H1 (cell line): ENCODE data around the gene NSDHL. TPM values are rescaled to one million over a fixed set of nuclear protein-coding genes. Genes with fewer than 3 reads are reported as not detected.

ENCODE experiments used
- CTCF ChIA-PET: fragments of 300-600 bp; sonication (Branson Sonifier 250); formaldehyde crosslinking; loops from one replicate; lab custom pipeline; 2021; ENCODE audit not compliant: partially characterized antibody; lab: Charles Lee
- POLR2A ChIA-PET: fragments of 300-600 bp; sonication (Branson Sonifier 250); formaldehyde crosslinking; loops from one replicate; lab custom pipeline; 2021; ENCODE audit warnings: inconsistent platforms; ENCODE audit not compliant: partially characterized antibody; lab: Charles Lee
- DNase-seq, 2 experiments: peaks; one replicate each; pipeline versions ENCODE4 v3.0.0 to v3.0.0-alpha.2; 2010 to 2022; ENCODE audit warnings: low spot score in 2 of 2, low read depth in 1 of 2, mixed read lengths in 1 of 2
- FAIRE-seq: peaks from 2 replicates; lab custom pipeline; 2011; peaks lifted over from hg19 to GRCh38; lab: Jason Lieb, UNC
- H2AFZ ChIP-seq: 2 replicates; pipeline ENCODE4 v1.8.1; 2012; ENCODE audit warnings: low read length, inconsistent platforms
- H2AK5ac ChIP-seq: 2 replicates; pipeline ENCODE4 v1.6.1; 2013; ENCODE audit warnings: low read depth, low read length
- H2BK120ac ChIP-seq: replicated peaks from 2 replicates; pipeline ENCODE3; 2013; ENCODE audit warnings: low read depth, low read length, inconsistent platforms
- H2BK12ac ChIP-seq: 2 replicates; pipeline ENCODE4 v1.6.1; 2013; ENCODE audit warnings: low read depth, low read length
- H2BK15ac ChIP-seq: 2 replicates; pipeline ENCODE4 v1.6.1; 2013; ENCODE audit warnings: low read length
- H2BK20ac ChIP-seq: 2 replicates; pipeline ENCODE4 v1.6.1; 2013; ENCODE audit warnings: low read length
- H2BK5ac ChIP-seq: 2 replicates; pipeline ENCODE4 v1.6.1; 2013; ENCODE audit warnings: low read depth, low read length
- H3K14ac ChIP-seq: 2 replicates; pipeline ENCODE4 v1.6.1; 2013; ENCODE audit warnings: inconsistent platforms; ENCODE audit not compliant: insufficient read length
- H3K18ac ChIP-seq: 2 replicates; pipeline ENCODE4 v1.6.1; 2013; ENCODE audit warnings: low read length; ENCODE audit errors: extremely low read depth
- H3K23ac ChIP-seq: 2 replicates; pipeline ENCODE4 v1.6.1; 2013; ENCODE audit warnings: inconsistent platforms; ENCODE audit not compliant: insufficient read length
- H3K23me2 ChIP-seq: 2 replicates; pipeline ENCODE4 v1.6.1; 2013; ENCODE audit warnings: low read depth, low read length
- H3K27ac ChIP-seq: 2 replicates; pipeline ENCODE4 v1.6.1; 2011; ENCODE audit warnings: low read depth, low read length, inconsistent platforms
- H3K27me3 ChIP-seq, 4 experiments: replicated peaks in 1 of 4; 1 replicate in 1 of 4; 2 replicates in 3 of 4; pipeline versions ENCODE4 v1.6.1 to v1.8.1; 2011 to 2013; ENCODE audit warnings: low read length in 3 of 4, mild to moderate bottlenecking in 3 of 4, inconsistent platforms in 2 of 4, mixed read lengths in 2 of 4, moderate library complexity in 1 of 4; ENCODE audit not compliant: control insufficient read depth in 3 of 4, insufficient read depth in 3 of 4; ENCODE audit errors: extremely low read depth in 1 of 4
- H3K36me3 ChIP-seq, 4 experiments: 2 replicates each; pipeline versions ENCODE4 v1.6.1 to v1.8.1; 2011 to 2013; ENCODE audit warnings: mild to moderate bottlenecking in 4 of 4, low read length in 3 of 4, moderate library complexity in 2 of 4, control low read depth in 1 of 4, inconsistent platforms in 1 of 4; ENCODE audit not compliant: insufficient read depth in 4 of 4, control insufficient read depth in 2 of 4
- H3K4ac ChIP-seq: replicated peaks from 2 replicates; pipeline ENCODE3; 2013; ENCODE audit warnings: low read length, low read depth, mixed read lengths, inconsistent platforms; ENCODE audit not compliant: insufficient read length
- H3K4me1 ChIP-seq, 4 experiments: replicated peaks in 1 of 4; 1 replicate in 1 of 4; 2 replicates in 3 of 4; pipeline versions ENCODE4 v1.6.1 to v1.8.1; 2011 to 2013; ENCODE audit warnings: low read length in 3 of 4, inconsistent platforms in 2 of 4, mixed read lengths in 1 of 4; ENCODE audit not compliant: insufficient read depth in 4 of 4, control insufficient read depth in 3 of 4
- H3K4me2 ChIP-seq, 2 experiments: 2 replicates each; pipeline versions ENCODE4 v1.6.1 to v1.8.1; 2011 to 2013; ENCODE audit warnings: low read depth in 2 of 2, low read length in 2 of 2, control low read depth in 1 of 2, inconsistent platforms in 1 of 2, mild to moderate bottlenecking in 1 of 2; ENCODE audit not compliant: insufficient read depth in 1 of 2
- H3K4me3 ChIP-seq, 4 experiments: fragments of 200-600, 300-600 bp in 1 of 4; sonication (generic), shearing (Covaris generic), sonication (Bioruptor Twin) in 1 of 4; 2 replicates each; pipeline versions ENCODE4 v1.5.1 to v1.8.1; 2011 to 2016; ENCODE audit warnings: low read length in 4 of 4, low read depth in 3 of 4, control low read depth in 2 of 4, inconsistent platforms in 2 of 4, mild to moderate bottlenecking in 2 of 4, mixed read lengths in 1 of 4, moderate library complexity in 1 of 4; ENCODE audit not compliant: insufficient read depth in 2 of 4; ENCODE audit errors: extremely low read depth in 1 of 4
- H3K56ac ChIP-seq: replicated peaks from 2 replicates; pipeline ENCODE3; 2013; ENCODE audit warnings: low read depth, mild to moderate bottlenecking, mixed read lengths, low read length, inconsistent platforms; ENCODE audit not compliant: insufficient read length
- H3K79me1 ChIP-seq: 2 replicates; pipeline ENCODE4 v1.6.1; 2013; ENCODE audit warnings: low read depth, low read length, control low read depth
- H3K79me2 ChIP-seq, 2 experiments: 2 replicates each; pipeline versions ENCODE4 v1.6.1 to v1.8.1; 2012 to 2013; ENCODE audit warnings: low read length in 2 of 2, mild to moderate bottlenecking in 2 of 2, inconsistent platforms in 1 of 2; ENCODE audit not compliant: insufficient read depth in 2 of 2, control insufficient read depth in 1 of 2
- H3K9ac ChIP-seq, 4 experiments: replicated peaks in 1 of 4; 1 replicate in 1 of 4; 2 replicates in 3 of 4; pipeline versions ENCODE4 v1.6.1 to v1.8.1; 2011 to 2013; ENCODE audit warnings: low read depth in 3 of 4, low read length in 3 of 4, control low read depth in 2 of 4, mild to moderate bottlenecking in 2 of 4, moderate library complexity in 2 of 4, inconsistent platforms in 1 of 4; ENCODE audit errors: extremely low read depth in 1 of 4
- H3K9me3 ChIP-seq, 2 experiments: 2 replicates each; pipeline versions ENCODE4 v1.6.1 to v1.8.1; 2012 to 2013; ENCODE audit warnings: mild to moderate bottlenecking in 2 of 2, moderate library complexity in 2 of 2, control low read depth in 1 of 2, inconsistent platforms in 1 of 2, low read depth in 1 of 2, low read length in 1 of 2, mixed read lengths in 1 of 2; ENCODE audit not compliant: insufficient read depth in 2 of 2
- H4K20me1 ChIP-seq, 2 experiments: replicated peaks in 1 of 2; 2 replicates each; pipeline versions ENCODE3 to v1.8.1; 2011 to 2013; ENCODE audit warnings: inconsistent platforms in 2 of 2, low read length in 2 of 2, mild to moderate bottlenecking in 1 of 2; ENCODE audit not compliant: insufficient read depth in 2 of 2, control insufficient read depth in 1 of 2
- H4K5ac ChIP-seq: 2 replicates; pipeline ENCODE4 v1.6.1; 2013; ENCODE audit warnings: low read length, low read depth, mixed read lengths, inconsistent platforms; ENCODE audit not compliant: insufficient read length
- H4K8ac ChIP-seq: 2 replicates; pipeline ENCODE4 v1.8.0; 2013; ENCODE audit warnings: mild to moderate bottlenecking, moderate library complexity, low read length, inconsistent platforms; ENCODE audit not compliant: insufficient read depth; ENCODE audit errors: extremely low read depth
- H4K91ac ChIP-seq: replicated peaks from 2 replicates; pipeline ENCODE3; 2013; ENCODE audit warnings: low read length, mixed read lengths, inconsistent platforms; ENCODE audit not compliant: insufficient read length
- ASH2L ChIP-seq: fragments of 200-600, 300-600 bp; sonication (generic); IDR thresholded peaks from one replicate; pipeline ENCODE4 v1.7.1; 2017; ENCODE audit warnings: low read length
- BCL11A ChIP-seq, 2 experiments: IDR thresholded peaks; one replicate each; pipeline ENCODE4 v1.6.1; 2011; ENCODE audit warnings: low read depth in 2 of 2, low read length in 2 of 2, mild to moderate bottlenecking in 2 of 2
- CBX8 ChIP-seq: fragments of 300-800, 300-1000 bp; sonication (generic); IDR thresholded peaks from 2 replicates; pipeline ENCODE4 v1.7.1; 2016; ENCODE audit warnings: low read depth, low read length, borderline replicate concordance
- CHD1 ChIP-seq: IDR thresholded peaks from 2 replicates; pipeline ENCODE4 v1.6.1; 2012; ENCODE audit warnings: low read depth, low read length, improper control_type of control experiment
- KDM1A ChIP-seq: fragments of 200-600, 300-600 bp; sonication (generic); IDR thresholded peaks from 2 replicates; pipeline ENCODE4 v1.7.1; 2016; ENCODE audit warnings: mild to moderate bottlenecking, low read length, borderline replicate concordance
- NANOG ChIP-seq: IDR thresholded peaks from 2 replicates; pipeline ENCODE4 v1.6.1; 2011; ENCODE audit warnings: low read length, low read depth, mild to moderate bottlenecking, inconsistent platforms; ENCODE audit not compliant: insufficient read depth, poor library complexity, severe bottlenecking
- NRF1 ChIP-seq: IDR thresholded peaks from 2 replicates; pipeline ENCODE4 v1.6.1; 2011; ENCODE audit warnings: mild to moderate bottlenecking, low read depth, low read length, improper control_type of control experiment
- RNF2 ChIP-seq: fragments of 200-900, 300-1000 bp; sonication (generic); IDR thresholded peaks from 2 replicates; pipeline ENCODE4 v1.7.1; 2016; ENCODE audit warnings: borderline replicate concordance, low read depth, mild to moderate bottlenecking, antibody characterized with exemption, low read length; ENCODE audit not compliant: poor library complexity, severe bottlenecking; ENCODE audit errors: missing control alignments
- SIX5 ChIP-seq: IDR thresholded peaks from 2 replicates; pipeline ENCODE4 v1.6.1; 2011; ENCODE audit warnings: mild to moderate bottlenecking, low read depth, low read length
- TAF1 ChIP-seq: IDR thresholded peaks from 2 replicates; pipeline ENCODE4 v1.6.1; 2011; ENCODE audit warnings: mild to moderate bottlenecking, low read depth, low read length
- WGBS, 2 experiments: shearing (Covaris generic) in 1 of 2; methylation state at CpG; one replicate each; pipeline versions ENCODE4 v1.1.6 to v1.1.7; 2013 to 2015; ENCODE audit warnings: low lambda C conversion rate in 2 of 2, mixed read lengths in 2 of 2, inconsistent platforms in 1 of 2, low coverage in 1 of 2, missing lambda C conversion rate in 1 of 2; ENCODE audit not compliant: insufficient replicate concordance in 2 of 2, insufficient coverage in 1 of 2, insufficient read length in 1 of 2; ENCODE audit errors: extremely low coverage in 1 of 2, missing lambda C conversion rate in 1 of 2; 5-methylcytosine and 5-hydroxymethylcytosine counted together
- polyA plus RNA-seq, 7 experiments: library from polyadenylated mRNA; depleted of rRNA in 3 of 7; stranded (reverse) in 5 of 7; unstranded in 2 of 7; fragments of >200 nt in 5 of 7; fragments of 200-250 nt in 2 of 7; gene quantifications; 1 replicate in 5 of 7; 2 replicates in 1 of 7; 4 replicates in 1 of 7; pipeline versions ENCODE4 v1.2.1 to v1.2.3, GENCODE V29; 2011 to 2013; ENCODE audit warnings: missing spikeins in 2 of 7, mixed read lengths in 2 of 7
- total RNA-seq: library from RNA; stranded (reverse); fragmentation: NEBNext Ultra II Directional; extraction: Animal tissue kit (Norgen Biotek cat#: 25700); gene quantifications from 2 replicates; pipeline ENCODE4 v1.2.1, GENCODE V29; 2021
- TF ChIP-seq, protein P1 (sequence below): IDR thresholded peaks from 2 replicates; pipeline ENCODE4 v1.6.1; 2011; ENCODE audit warnings: low read length, improper control_type of control experiment

The NSDHL gene
- total and polyA plus RNA-seq, 2 of the 8 experiments (the other 6 are each of a cell fraction or from before 2014, with no cell fraction given): 31.5 to 34.6 TPM

DNA sequence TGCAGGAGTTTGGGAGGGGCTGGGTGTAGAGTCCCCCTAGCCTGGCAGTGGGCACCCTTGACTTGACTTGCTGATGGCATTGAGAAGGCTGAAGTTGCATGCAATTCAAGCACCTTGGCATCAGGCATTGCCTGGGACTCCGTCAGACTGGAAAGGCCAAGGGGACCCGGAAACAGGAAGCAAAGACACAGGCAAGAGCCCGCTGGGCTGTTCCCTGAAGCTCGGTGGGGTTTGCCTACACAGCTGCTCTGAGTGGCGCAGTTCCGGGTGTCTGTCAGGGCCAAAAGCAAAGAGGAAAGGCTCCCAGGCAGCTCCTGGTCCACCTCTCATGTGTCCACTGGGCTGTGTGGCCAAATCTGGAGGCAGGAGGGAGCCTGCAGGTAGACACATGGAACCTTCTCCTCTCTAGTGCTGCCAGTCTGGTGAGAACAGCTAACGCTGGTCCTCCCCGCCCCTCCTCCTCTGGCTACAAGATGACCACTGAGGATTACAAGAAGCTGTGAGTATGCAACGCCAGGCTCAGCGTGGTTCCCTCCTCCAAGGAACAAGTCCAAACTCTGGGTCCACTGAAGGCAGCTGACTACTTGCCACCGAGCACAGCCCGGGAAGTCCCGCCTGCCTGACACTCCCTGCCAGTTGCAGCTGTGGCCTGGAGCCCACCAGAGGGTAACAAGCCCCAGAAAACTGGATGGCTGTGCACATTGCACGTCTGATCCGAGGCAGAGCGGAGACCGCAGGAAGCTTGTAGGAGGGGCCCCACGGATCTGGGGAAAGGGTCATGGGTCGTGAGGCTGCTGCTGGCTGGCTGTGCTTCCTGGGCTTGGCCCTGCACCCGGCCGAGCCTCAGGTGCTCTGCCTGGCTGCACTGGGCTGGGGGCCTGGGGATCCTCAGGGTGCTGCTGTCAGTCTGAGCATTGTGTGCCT is 87.1 kb downstream of the NSDHL start:
- ChIA-PET CTCF (interaction anchor here (0.7 to 7.5 kb wide), 6 partner anchors 8 to 1813 kb away, joined by 3 to 60 read pairs (median 6); no protein-coding TSS in a partner anchor), POLR2A (no interaction called here)
- no peak overlapping the region for H2AK5ac ChIP-seq
- H2BK15ac ChIP-seq: no peak overlapping the region
- no peak overlapping the region for H3K23ac ChIP-seq
- H3K23me2 ChIP-seq: no peaks in the 10 kb centered on the region
- H2AFZ ChIP-seq: no peak overlapping the region
- H3K14ac ChIP-seq: no peak overlapping the region
- H3K18ac ChIP-seq: no peak overlapping the region
- no peak overlapping the region for H2BK120ac ChIP-seq
- no peaks in the 10 kb centered on the region for H3K79me1 ChIP-seq
- no peak for FAIRE-seq
- peaks cover 0 to 3% (median 2%) of the 10 kb centered on the region in 4 experiments; a peak in 4 of 7 replicates for H3K4me1 ChIP-seq
- H3K4me2 ChIP-seq: no peak overlapping the region
- no peak for DNase-seq
- no peak overlapping the region for H3K27ac ChIP-seq
- H3K27me3 ChIP-seq: no peaks in the 10 kb centered on the region
- H4K8ac ChIP-seq: no peak overlapping the region
- no peak overlapping the region for H3K9ac ChIP-seq
- H3K9me3 ChIP-seq: no peaks in the 10 kb centered on the region
- H3K56ac ChIP-seq: no peak overlapping the region
- no peak overlapping the region for H4K91ac ChIP-seq
- H3K4me3 ChIP-seq: no peak overlapping the region
- H3K4ac ChIP-seq: no peak overlapping the region
- no peaks in the 10 kb centered on the region for H3K36me3 ChIP-seq
- no peaks in the 10 kb centered on the region for H4K20me1 ChIP-seq
- H2BK20ac ChIP-seq: no peak overlapping the region
- H2BK5ac ChIP-seq: no peak overlapping the region
- no peak overlapping the region for H2BK12ac ChIP-seq
- no peaks in the 10 kb centered on the region for H3K79me2 ChIP-seq
- 91% methylated on average over 14 of the region's 21 CpGs; no CpG with 5 or more reads in 1 of the 2 experiments for WGBS, 2 experiments
- H4K5ac ChIP-seq: no peak overlapping the region
- TF ChIP-seq CHD1 (no peak), SIX5 (no peak), NRF1 (no peak), BCL11A (IDR thresholded peaks at IDR 0.05; ENCODE audit: low read depth in 2 of 2, low read length in 2 of 2) (no peak), NANOG (no peak), ASH2L (no peak), TAF1 (no peak), RNF2 (no peak), CBX8 (no peak), KDM1A (no peak)
- TF ChIP-seq, protein P1, sequence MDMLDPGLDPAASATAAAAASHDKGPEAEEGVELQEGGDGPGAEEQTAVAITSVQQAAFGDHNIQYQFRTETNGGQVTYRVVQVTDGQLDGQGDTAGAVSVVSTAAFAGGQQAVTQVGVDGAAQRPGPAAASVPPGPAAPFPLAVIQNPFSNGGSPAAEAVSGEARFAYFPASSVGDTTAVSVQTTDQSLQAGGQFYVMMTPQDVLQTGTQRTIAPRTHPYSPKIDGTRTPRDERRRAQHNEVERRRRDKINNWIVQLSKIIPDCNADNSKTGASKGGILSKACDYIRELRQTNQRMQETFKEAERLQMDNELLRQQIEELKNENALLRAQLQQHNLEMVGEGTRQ: no peak
